Upper lobe of left lung (tissue), 4 donors: ENCODE data around the gene DYNLT3.

Experiments used
- POLR2AphosphoS5 ChIP-seq, 2 donors: sonication (generic); formaldehyde crosslinking; IDR thresholded peaks; one replicate each; pipeline ENCODE4 v1.5.1; 2017; ENCODE audit warnings: antibody characterized with exemption in 2 of 2
- TF ChIP-seq, protein P1 (sequence below), 6 experiments: fragments of 450-650 bp in 4 of 6; fragments of 200-600 bp in 2 of 6; sonication (generic) in 2 of 6; IDR thresholded peaks; one replicate each; pipeline ENCODE4 v1.5.1; 2016 to 2019; ENCODE audit warnings: antibody characterized with exemption in 6 of 6

DNA sequence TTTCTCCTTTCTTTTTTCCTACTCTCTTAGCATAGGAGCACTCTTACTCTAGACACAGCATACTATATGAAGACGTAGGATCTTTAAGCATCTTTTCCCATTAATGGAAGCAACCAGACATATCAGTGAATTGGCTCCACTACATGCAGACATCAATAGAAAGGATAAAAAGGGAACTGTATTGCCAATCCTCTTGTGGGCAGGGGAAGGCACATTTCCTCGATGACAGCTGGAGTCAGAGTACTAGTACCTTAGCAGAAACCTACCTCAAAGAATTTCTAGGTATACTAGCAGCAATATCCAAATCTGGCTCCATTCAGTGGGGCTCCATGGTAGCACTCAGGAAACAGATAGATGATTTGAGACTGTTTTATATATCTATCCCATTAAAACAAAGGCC, 47.4 kb downstream of the DYNLT3 start:
- TF ChIP-seq, protein P1, sequence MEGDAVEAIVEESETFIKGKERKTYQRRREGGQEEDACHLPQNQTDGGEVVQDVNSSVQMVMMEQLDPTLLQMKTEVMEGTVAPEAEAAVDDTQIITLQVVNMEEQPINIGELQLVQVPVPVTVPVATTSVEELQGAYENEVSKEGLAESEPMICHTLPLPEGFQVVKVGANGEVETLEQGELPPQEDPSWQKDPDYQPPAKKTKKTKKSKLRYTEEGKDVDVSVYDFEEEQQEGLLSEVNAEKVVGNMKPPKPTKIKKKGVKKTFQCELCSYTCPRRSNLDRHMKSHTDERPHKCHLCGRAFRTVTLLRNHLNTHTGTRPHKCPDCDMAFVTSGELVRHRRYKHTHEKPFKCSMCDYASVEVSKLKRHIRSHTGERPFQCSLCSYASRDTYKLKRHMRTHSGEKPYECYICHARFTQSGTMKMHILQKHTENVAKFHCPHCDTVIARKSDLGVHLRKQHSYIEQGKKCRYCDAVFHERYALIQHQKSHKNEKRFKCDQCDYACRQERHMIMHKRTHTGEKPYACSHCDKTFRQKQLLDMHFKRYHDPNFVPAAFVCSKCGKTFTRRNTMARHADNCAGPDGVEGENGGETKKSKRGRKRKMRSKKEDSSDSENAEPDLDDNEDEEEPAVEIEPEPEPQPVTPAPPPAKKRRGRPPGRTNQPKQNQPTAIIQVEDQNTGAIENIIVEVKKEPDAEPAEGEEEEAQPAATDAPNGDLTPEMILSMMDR (IDR thresholded peaks at IDR 0.05), result no peak
- no peak for TF ChIP-seq POLR2AphosphoS5 (IDR thresholded peaks at IDR 0.05)
